ENCODE results near the gene CDC37L1.

CDC37L1 gene

GRCh38 chr9:4741365-4742089 is 62.2 kb downstream of the CDC37L1 start (continued):
- TF ChIP-seq POU6F1 (CRISPR knock-in tag; IDR thresholded peaks at IDR 0.05; ENCODE audit: borderline replicate concordance, low read depth), result no peak
- TF ChIP-seq GLIS3 (CRISPR knock-in tag; IDR thresholded peaks at IDR 0.05), result no peak
- no peak for TF ChIP-seq CSDC2 (CRISPR knock-in tag; IDR thresholded peaks at IDR 0.05)

DNA sequence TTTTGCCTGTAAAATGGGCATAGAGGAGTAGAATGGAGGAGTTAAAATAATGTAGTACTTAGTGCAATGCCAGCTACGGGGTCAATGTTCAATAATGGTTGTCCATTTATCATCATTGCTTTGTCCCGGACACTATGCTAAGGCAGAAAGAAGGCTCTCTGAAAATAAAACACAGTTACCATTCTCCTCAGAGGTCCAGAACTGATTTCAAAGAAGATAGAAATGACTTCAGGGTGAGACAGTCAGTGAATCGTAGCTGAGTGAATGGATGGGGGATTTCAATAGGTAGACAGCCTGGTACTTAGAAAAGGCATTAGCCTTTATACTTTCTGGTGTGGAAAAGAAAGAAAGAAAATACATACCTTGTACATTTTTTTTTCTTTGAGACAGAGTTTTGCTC is 62.9 kb downstream of the CDC37L1 start:
- no peak for ATAC-seq
- no peak for TF ChIP-seq CSDC2 (CRISPR knock-in tag; IDR thresholded peaks at IDR 0.05)
- no peak for TF ChIP-seq GLIS3 (CRISPR knock-in tag; IDR thresholded peaks at IDR 0.05)

GRCh38 chr9:4743131-4743875 is 63.9 kb downstream of the CDC37L1 start:
- no peak for ATAC-seq
- TF ChIP-seq PPARA (CRISPR knock-in tag; IDR thresholded peaks at IDR 0.05; ENCODE audit: borderline replicate concordance) (no peak), ESRRG (CRISPR knock-in tag; IDR thresholded peaks at IDR 0.05) (no peak), ISL1 (CRISPR knock-in tag; IDR thresholded peaks at IDR 0.05) (peak; percentile 12; the same call in 1 of the 2 replicates)

DNA sequence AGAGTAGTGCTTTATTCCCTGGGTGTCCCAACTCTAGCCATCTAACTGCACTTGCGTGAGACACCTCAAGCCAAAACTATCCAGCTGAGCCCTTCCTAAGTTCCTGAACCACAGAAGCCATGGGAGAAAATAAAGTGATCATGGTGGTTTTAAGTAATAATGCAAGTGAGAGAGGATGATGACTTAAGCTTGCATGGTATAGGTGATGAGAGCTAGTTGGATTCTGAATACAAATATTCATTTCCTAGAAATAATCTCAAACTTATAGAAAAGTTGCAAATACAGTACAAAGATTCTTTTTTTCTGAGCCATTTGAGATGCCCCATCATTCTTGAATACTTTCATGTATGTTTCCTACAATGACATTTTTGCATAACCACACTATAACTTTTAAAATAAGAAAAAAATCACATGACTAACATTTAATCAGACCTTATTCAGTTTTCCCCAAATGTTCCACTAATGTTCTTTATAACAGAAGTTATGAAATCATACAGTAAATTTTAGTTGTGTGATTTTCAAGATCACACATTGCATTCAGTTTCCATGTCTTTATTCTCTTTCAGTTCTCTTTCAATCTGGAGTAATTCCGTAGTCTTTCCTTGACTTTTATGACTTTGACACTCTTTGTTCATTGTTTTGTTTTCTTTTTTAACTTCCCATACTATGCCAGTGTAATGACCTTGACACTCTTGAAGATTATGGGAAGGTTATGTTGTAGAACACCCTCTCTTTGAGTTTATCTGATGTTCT is 67.1 kb downstream of the CDC37L1 start:
- no peak for TF ChIP-seq ISL1 (CRISPR knock-in tag; IDR thresholded peaks at IDR 0.05)
- no peak for TF ChIP-seq ZNF565 (CRISPR knock-in tag; conservative IDR thresholded peaks at IDR 0.05; ENCODE audit: low read depth)
- TF ChIP-seq PATZ1 (CRISPR knock-in tag; IDR thresholded peaks at IDR 0.05; ENCODE audit: borderline replicate concordance), result no peak
- TF ChIP-seq ZNF70 (CRISPR knock-in tag; IDR thresholded peaks at IDR 0.05), result no peak
- no peak for TF ChIP-seq POU6F1 (CRISPR knock-in tag; IDR thresholded peaks at IDR 0.05; ENCODE audit: borderline replicate concordance, low read depth)
- no peak for TF ChIP-seq BACH2 (CRISPR knock-in tag; IDR thresholded peaks at IDR 0.05; ENCODE audit: borderline replicate concordance)
- no peak for TF ChIP-seq ZC3H10 (CRISPR knock-in tag; IDR thresholded peaks at IDR 0.05)
- TF ChIP-seq CREB5 (CRISPR knock-in tag; IDR thresholded peaks at IDR 0.05; ENCODE audit: low read depth), result no peak
- no peak for TF ChIP-seq ZFP3 (CRISPR knock-in tag; IDR thresholded peaks at IDR 0.05)
- TF ChIP-seq TOX (CRISPR knock-in tag; IDR thresholded peaks at IDR 0.05; ENCODE audit: borderline replicate concordance), result no peak
- TF ChIP-seq PPARA (CRISPR knock-in tag; IDR thresholded peaks at IDR 0.05; ENCODE audit: borderline replicate concordance), result no peak
- no peak for TF ChIP-seq TCF4 (CRISPR knock-in tag; IDR thresholded peaks at IDR 0.05; ENCODE audit: borderline replicate concordance)
- TF ChIP-seq OSR1 (CRISPR knock-in tag; IDR thresholded peaks at IDR 0.05), result no peak
- TF ChIP-seq RARB (CRISPR knock-in tag; IDR thresholded peaks at IDR 0.05), result no peak
- TF ChIP-seq ESRRG (CRISPR knock-in tag; IDR thresholded peaks at IDR 0.05), result no peak
- no peak for TF ChIP-seq ZNF8 (CRISPR knock-in tag; IDR thresholded peaks at IDR 0.05)
- TF ChIP-seq GLIS3 (CRISPR knock-in tag; IDR thresholded peaks at IDR 0.05), result no peak
- no peak for TF ChIP-seq ARNTL (CRISPR knock-in tag; IDR thresholded peaks at IDR 0.05; ENCODE audit: borderline replicate concordance, low read depth)
- ATAC-seq, result no peak

Data from SK-N-SH treated with all-trans-retinoic acid at 6 μM for 48 hours (cell line).